Ovary (tissue), 9 donors: ENCODE results near the gene STEAP4. TPM values are rescaled to one million over a fixed set of nuclear protein-coding genes. Genes with fewer than 3 reads are reported as not detected.

Source experiments
- DNase-seq, 5 donors: peaks; one replicate each; pipeline ENCODE4 v3.0.0-alpha.2; 2019 to 2020
- H3K27ac ChIP-seq, 2 donors: fragments of 200-600 bp; one replicate each; pipeline versions ENCODE4 v1.5.1 to v1.8.0; 2019 to 2022
- H3K27me3 ChIP-seq: fragments of 200-600 bp; one replicate; pipeline ENCODE4 v1.8.0; 2022
- H3K36me3 ChIP-seq: fragments of 200-600 bp; sonication (generic); one replicate; pipeline ENCODE4 v1.5.1; 2019
- H3K4me1 ChIP-seq: one replicate; pipeline ENCODE4 v1.8.1; 2013; ENCODE audit warnings: mild to moderate bottlenecking, moderate library complexity; ENCODE audit not compliant: insufficient read depth
- H3K4me3 ChIP-seq: fragments of 200-600 bp; sonication (generic); one replicate; pipeline ENCODE4 v1.5.1; 2017
- H3K9me3 ChIP-seq, 2 donors: fragments of 200-600 bp in 1 of 2; sonication (generic) in 1 of 2; one replicate each; pipeline versions ENCODE4 v1.5.1 to v1.8.1; 2013 to 2019; ENCODE audit warnings: mild to moderate bottlenecking in 1 of 2, moderate library complexity in 1 of 2
- EP300 ChIP-seq: sonication (generic); formaldehyde crosslinking; IDR thresholded peaks from one replicate; pipeline ENCODE4 v1.6.1; 2017; ENCODE audit warnings: antibody characterized with exemption
- POLR2A ChIP-seq: fragments of 450-650 bp; IDR thresholded peaks from one replicate; pipeline ENCODE4 v1.6.1; 2017; ENCODE audit warnings: antibody characterized with exemption, mild to moderate bottlenecking, moderate library complexity
- WGBS, 3 donors: extraction: QIAGEN DNeasy Blood & Tissue Kit in 1 of 3; methylation state at CpG; one replicate each; pipeline versions ENCODE4 v1.1.5 to v1.1.7; 2013 to 2017; 5-methylcytosine and 5-hydroxymethylcytosine counted together
- intact Hi-C, 4 donors: fragments of 100-400 bp; cut with DNase I; formaldehyde crosslinking; loops; one replicate each; pipeline versions ENCODE4 v1.11.0 to v1.15.1; 2022 to 2023
- polyA plus RNA-seq, 2 donors: library from polyadenylated mRNA; stranded (reverse); fragments of 200-250 nt in 1 of 2; fragments of 350-450 nt in 1 of 2; fragmentation: Illumina TruSeq in 1 of 2; extraction: RNeasy Lipid Tissue Mini Kit (QIAGEN cat#74804) in 1 of 2; gene quantifications; one replicate each; pipeline ENCODE4 v1.2.3, GENCODE V29; 2013 to 2014
- total RNA-seq, 7 donors: library from RNA; depleted of rRNA in 2 of 7; stranded (reverse); fragments of >200 nt in 2 of 7; fragmentation: NEBNext Ultra II Directional in 3 of 7; extraction: Animal tissue kit (Norgen Biotek cat#: 25700) in 3 of 7; gene quantifications; one replicate each; pipeline versions ENCODE4 v1.1.0 to v1.2.4, GENCODE V29; 2016 to 2023
- TF ChIP-seq, protein P1 (sequence below), 3 donors: fragments of 450-650 bp in 2 of 3; fragments of 200-600 bp in 1 of 3; IDR thresholded peaks; one replicate each; pipeline versions ENCODE4 v1.5.1 to v1.8.0; 2016 to 2022; ENCODE audit warnings: antibody characterized with exemption in 3 of 3, mild to moderate bottlenecking in 1 of 3
- donor health status: DM: no; HTN: no; CAD: no; lungs with moderate emphysema.
- donor health status: DM: no; HTN: no; CAD: no.
- donor health status: Bipolar disorder and iron deficiency.
- donor health status: DM: yes; HTN: yes; CAD: no.
- donor health status: DM: no; HTN: no; CAD: no.
- donor health status: DM: yes; HTN: yes; CAD: no.

STEAP4 gene
- total and polyA plus RNA-seq, 9 donors = 1.4 to 76.0 (median 8.1) TPM

DNA sequence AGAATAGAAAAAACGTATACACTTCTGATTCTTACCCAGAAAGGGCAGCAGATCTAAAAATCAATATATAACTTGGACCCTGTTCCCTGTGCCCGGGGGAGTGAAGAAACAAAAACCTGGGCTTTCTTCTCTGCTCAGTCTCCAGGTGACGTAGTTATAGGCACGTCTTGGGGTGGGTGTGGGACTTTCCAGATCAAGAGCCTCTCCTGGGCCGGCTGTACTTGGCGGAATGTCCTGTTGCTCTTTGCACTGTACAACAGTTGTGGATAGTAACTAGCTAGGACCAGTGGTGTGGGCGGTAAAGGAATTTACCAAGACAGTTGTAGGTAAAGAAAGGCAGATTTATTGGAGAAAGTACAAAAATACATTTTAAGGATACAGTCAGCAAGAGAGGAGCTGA lies 40.4 kb upstream of the STEAP4 start:
- TF ChIP-seq POLR2A (no peak), EP300 (no peak)
- TF ChIP-seq, protein P1, sequence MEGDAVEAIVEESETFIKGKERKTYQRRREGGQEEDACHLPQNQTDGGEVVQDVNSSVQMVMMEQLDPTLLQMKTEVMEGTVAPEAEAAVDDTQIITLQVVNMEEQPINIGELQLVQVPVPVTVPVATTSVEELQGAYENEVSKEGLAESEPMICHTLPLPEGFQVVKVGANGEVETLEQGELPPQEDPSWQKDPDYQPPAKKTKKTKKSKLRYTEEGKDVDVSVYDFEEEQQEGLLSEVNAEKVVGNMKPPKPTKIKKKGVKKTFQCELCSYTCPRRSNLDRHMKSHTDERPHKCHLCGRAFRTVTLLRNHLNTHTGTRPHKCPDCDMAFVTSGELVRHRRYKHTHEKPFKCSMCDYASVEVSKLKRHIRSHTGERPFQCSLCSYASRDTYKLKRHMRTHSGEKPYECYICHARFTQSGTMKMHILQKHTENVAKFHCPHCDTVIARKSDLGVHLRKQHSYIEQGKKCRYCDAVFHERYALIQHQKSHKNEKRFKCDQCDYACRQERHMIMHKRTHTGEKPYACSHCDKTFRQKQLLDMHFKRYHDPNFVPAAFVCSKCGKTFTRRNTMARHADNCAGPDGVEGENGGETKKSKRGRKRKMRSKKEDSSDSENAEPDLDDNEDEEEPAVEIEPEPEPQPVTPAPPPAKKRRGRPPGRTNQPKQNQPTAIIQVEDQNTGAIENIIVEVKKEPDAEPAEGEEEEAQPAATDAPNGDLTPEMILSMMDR (IDR thresholded peaks at IDR 0.05) = no peak
- H3K36me3 ChIP-seq = no peaks in the 10 kb centered on the region
- no peaks in the 10 kb centered on the region for H3K27me3 ChIP-seq
- intact Hi-C loops = no loop called here
- WGBS, 3 donors = 71 to 81% (median 77%) methylated on average over 7 of the region's 7 CpGs
- no peaks in the 10 kb centered on the region for H3K9me3 ChIP-seq
- H3K4me3 ChIP-seq = no peak overlapping the region
- DNase-seq = no peak
- no peaks in the 10 kb centered on the region for H3K4me1 ChIP-seq
- no peak overlapping the region for H3K27ac ChIP-seq

DNA sequence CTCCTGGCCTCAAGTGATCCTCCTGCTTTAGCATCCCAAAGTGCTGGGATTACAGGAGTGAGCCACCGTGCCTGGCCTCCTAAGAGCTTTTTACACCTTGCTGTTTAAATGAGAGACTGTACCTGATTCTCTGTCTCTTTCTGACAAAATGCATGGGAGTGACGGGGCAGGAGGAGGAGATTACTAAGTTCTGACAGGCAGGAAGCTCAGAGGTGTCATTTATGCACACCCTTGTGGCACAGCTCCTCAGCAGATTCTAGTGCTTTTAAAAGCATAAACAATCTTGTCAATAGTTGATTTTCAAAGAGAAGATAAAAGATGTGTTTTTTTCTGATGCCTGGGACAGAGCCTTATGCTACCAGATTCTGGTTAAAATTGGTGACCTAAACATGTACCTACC lies 39.7 kb upstream of the STEAP4 start:
- TF ChIP-seq POLR2A (no peak), EP300 (no peak)
- TF ChIP-seq, protein P1 (IDR thresholded peaks at IDR 0.05) = no peak
- Histone ChIP-seq H3K9me3 (no peaks in the 10 kb centered on the region), H3K4me3 (no peak overlapping the region), H3K4me1 (no peaks in the 10 kb centered on the region), H3K27me3 (no peaks in the 10 kb centered on the region), H3K36me3 (no peaks in the 10 kb centered on the region), H3K27ac (no peak overlapping the region)
- DNase-seq = no peak
- 85 to 93% (median 91%) methylated on average over 2 of the region's 2 CpGs for WGBS, 3 donors
- intact Hi-C loops = no loop called here

DNA sequence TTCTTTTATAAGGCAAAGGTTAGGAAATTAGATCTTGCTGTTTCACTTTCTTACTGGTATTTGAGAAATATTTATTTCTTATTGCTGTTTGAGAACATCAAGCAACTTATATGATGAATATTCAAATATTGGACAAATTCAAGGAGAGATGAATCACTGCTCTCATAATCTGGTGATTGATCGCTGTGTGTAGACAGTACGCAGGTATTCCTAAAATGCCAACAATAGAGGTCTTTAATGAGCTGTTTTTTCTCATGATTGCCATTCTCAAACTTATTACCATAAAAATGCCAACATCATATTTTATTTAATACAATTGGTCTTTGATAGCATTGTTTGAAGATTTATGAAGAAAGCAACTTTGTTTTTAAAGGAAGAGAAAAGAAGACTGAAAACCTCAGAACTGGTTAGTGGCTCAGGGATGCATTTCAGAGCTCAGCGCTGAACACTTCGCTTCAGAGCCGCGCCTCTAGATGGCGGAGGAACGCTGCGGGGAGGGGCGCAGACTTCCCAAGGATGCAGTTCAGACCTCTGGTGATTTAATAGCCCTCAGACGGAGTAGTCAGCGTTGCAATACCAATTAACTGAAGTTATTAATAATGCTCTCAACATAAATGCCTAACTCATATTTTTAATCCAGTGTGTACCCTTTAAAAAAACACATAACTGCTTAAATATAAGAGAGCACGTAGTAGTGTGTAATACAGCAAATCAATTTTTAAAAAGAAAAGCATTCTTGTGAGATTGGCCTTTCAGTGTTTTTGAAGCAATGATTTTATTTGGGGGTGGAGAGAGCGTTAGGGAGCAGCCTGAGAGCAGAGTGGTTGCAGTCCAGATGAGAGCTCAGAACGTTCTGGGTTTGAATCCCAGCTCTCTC lies 38.5 kb upstream of the STEAP4 start:
- 15 to 19% (median 17%) methylated on average over 15 of the region's 15 CpGs for WGBS, 3 donors
- DNase-seq = peak in 4 of 5 donors; percentile 9 to 39 (median 30)
- TF ChIP-seq EP300 (no peak), POLR2A (no peak)
- TF ChIP-seq, protein P1 (IDR thresholded peaks at IDR 0.05) = no peak
- Histone ChIP-seq H3K27me3 (no peaks in the 10 kb centered on the region), H3K9me3 (no peaks in the 10 kb centered on the region), H3K36me3 (no peaks in the 10 kb centered on the region), H3K27ac (no peak overlapping the region), H3K4me3 (no peak overlapping the region), H3K4me1 (no peaks in the 10 kb centered on the region)
- intact Hi-C loops = no loop called here

DNA sequence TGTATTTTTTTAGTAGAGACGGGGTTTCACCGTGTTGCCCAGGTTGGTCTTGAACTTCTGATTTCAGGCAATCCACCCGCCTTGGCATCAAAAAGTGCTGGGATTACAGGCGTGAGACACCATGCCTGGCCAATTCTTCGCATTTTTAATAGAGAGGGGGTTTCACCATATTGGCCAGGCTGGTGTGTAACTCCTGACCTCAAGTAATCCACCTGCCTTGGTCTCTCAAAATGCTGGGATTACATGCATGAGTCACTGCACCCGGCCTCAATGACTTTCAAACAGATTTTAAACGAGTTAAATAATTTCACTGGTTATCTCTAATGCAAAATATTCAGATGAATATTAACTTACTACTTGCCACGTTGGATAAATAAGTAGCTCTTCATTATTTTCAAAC lies 37.6 kb upstream of the STEAP4 start:
- intact Hi-C loops = no loop called here
- DNase-seq = no peak
- no peak overlapping the region for H3K4me3 ChIP-seq
- H3K27ac ChIP-seq = no peak overlapping the region
- no peaks in the 10 kb centered on the region for H3K36me3 ChIP-seq
- H3K4me1 ChIP-seq = no peaks in the 10 kb centered on the region
- 77 to 84% (median 79%) methylated on average over 8 of the region's 8 CpGs for WGBS, 3 donors
- H3K27me3 ChIP-seq = no peaks in the 10 kb centered on the region
- no peaks in the 10 kb centered on the region for H3K9me3 ChIP-seq
- TF ChIP-seq EP300 (no peak), POLR2A (no peak)
- TF ChIP-seq, protein P1 (IDR thresholded peaks at IDR 0.05) = no peak
